ENCODE measurements around the gene USP36.
"Not testable (repeated sequence)": the region's sequence is repeated elsewhere in the genome, so short reads cannot be mapped to it uniquely, and the experiment has no call there.

The USP36 gene

DNA sequence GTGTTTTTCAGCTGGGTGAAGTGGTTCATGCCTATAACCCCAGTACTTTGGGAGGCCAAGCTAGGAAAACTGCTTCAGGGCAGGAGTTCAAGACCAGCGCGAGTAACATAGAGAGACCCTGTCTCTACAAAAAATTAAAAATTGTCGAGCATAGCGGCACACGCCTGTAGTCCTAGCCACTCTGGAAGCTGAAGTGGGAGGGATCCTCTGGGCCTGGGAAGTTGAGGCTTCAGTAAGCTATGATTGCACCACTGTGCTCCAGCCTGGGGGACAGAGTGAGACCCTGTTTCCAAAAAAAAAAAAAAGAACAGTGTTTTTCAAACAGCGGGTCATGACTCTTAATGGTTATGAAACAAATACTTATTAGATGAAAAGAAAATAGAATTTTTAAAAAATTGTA, 56.3 kb downstream of the USP36 start:
- in situ Hi-C loops (cut with MboI; ENCODE audit: low pct_unique_long_range_greater_than_20kb, low sequenced_read_pairs), result no loop called here

DNA sequence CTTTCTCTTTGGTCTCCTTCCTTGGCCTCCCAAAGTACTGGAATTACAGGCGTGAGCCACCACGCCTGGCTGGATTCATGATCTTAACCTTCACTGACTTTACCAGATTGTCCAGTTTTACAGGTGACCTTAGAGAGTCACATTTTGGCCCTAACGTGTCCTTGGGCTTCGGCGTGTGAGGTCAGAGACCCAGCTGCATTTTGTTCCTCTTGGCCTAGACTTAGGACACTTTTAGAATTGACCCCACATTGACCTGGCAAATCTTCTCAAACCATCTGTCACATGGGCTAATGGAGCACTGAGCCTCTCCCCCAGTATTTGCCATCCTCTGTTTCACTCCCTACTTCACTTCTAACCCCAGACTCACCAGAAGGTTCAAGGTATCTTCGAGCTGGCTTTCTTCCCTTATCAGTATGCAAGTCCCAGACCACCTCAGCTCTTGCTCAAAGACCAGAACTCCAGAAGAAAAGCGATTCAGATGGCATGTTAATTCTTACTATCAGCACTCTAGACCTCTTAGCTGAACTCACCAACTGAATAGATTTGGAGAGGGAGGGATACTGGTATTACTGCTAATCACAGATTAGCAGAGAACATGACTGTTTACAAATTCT, 56.8 kb downstream of the USP36 start:
- in situ Hi-C loops (cut with MboI; ENCODE audit: low pct_unique_long_range_greater_than_20kb, low sequenced_read_pairs), result no loop called here
- DNase-seq, result no peak

More for the DNA sequence above, 56.3 kb downstream of the USP36 start:
- DNase-seq, result no peak

DNA sequence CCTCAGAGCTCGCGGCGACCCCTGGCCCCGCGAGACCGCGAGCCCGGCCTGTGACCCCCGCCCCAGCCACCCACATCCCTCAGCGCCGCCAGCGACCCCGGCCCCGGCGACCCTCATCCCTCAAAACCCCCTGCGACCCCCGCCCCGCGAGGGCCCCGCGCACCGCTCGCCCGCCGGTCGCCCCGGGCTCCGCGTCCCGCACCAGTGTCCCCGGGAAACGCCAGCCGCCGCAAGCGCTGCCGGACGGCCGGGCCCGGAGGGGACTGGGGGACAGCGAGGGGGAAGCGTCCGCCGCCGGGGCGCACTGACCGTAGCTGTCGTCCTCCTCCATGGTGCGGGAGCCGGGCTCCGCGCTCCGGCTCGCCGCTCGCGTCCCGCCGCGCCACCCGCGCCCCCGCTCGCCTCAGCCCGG, 58.7 kb downstream of the USP36 start, which contains the start of gene CYTH1:
Gene CYTH1 (minus strand): TSS at position 381 of the 412 bp plus-strand sequence. CDS start 50 bp downstream, at position 331.
- DNase-seq, result no peak
- in situ Hi-C loops (cut with MboI; ENCODE audit: low pct_unique_long_range_greater_than_20kb, low sequenced_read_pairs), result no loop called here

DNA sequence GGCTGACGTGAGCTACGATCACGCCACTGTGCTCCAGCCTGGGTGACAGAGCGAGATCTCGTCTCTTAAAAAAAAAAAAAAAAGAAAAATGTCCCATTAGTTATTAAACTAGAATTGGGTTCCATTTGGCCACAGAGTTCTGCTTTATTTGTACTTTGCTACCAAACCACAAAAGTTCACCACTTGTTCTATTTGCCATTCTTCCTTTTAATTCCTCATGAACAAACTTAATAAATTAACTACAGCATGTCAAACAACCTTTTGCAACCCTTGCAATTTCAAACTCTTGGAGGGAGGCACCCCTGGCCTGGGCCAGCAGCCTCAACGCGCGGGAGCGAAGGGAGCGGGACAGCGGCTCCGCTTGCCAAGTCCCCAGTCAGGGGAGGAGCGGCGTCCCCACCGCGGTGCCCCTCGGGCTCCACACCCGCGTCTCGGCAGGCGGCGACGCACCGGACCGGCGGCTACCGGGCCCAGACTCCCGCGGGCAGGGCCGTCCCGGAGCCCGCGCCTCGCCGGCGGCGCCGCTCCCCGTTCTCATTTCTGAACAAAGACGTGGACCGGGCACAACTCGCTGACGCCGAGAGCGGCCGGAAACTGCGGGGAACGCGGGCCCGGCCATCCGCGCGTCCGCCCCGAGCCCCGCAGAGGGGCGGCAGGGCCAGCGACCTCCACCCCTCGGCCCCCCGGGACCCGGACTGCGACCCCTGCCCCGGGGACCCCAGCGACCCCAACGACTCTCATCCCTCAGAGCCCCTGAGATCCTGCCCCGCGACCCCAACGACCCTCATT, 59.3 kb downstream of the USP36 start:
- in situ Hi-C loops (cut with MboI; ENCODE audit: low pct_unique_long_range_greater_than_20kb, low sequenced_read_pairs), result no loop called here
- no peak for DNase-seq

DNA sequence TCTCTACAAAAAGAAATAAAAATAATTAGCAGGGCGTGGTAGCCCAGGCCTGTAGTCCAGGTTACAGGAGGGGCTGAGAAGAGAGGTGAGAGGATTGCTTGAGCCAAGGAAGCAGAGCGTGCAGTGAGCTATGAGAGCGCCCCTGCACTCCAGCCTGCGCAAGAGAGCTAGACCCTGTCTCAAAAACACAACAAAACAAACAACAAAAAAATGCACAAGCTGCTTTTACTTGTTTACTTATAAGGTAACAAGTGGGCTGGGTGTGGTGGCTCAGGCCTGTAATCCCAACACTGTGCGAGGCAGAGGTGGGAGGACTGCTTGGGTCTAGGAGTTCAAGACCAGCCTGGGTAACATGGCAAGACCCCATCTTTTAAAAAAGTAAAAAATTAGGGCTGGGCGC, 60.3 kb downstream of the USP36 start:
- in situ Hi-C loops (cut with MboI; ENCODE audit: low pct_unique_long_range_greater_than_20kb, low sequenced_read_pairs), result no loop called here
- DNase-seq, result no peak

DNA sequence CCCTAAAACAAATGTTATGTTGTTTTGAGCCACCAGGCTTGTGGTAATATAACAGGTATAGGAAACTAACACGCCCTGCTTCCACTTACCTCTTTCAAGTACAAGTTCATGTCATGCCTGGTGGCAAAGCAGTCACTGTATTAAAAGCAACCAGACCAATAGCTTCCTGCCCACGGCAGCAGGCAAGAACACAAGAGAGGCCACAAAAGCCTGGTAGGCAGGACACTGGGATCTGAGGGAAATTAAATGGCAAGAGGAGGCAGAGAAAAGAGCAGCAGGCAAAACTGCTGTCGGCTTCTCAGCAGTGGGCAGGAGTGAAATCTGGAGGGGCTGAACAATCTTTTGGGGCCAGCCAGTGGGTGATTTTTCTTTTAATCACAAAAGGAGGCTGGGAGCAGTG, 60.8 kb downstream of the USP36 start:
- in situ Hi-C loops (cut with MboI; ENCODE audit: low pct_unique_long_range_greater_than_20kb, low sequenced_read_pairs), result no loop called here
- no peak for DNase-seq

DNA sequence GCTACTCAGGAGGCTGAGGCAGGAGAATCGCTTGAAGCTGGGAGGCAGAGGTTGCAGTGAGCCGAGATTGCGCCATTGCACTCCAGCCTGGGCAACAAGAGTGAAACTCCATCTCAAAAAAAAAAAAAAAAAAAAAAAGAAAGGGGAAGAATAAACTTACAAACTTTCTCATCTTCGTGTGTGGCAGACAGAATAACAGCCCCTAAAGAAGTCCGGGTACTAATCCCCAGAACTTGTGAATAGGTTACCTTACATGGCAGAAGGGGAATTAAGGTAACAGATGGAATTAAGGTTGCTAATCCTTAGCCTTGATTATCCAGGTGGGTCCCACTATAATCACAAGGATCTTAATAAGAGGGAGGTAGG, 61.3 kb downstream of the USP36 start:
- in situ Hi-C loops (cut with MboI; ENCODE audit: low pct_unique_long_range_greater_than_20kb, low sequenced_read_pairs); DNase-seq: not testable (repeated sequence)

DNA sequence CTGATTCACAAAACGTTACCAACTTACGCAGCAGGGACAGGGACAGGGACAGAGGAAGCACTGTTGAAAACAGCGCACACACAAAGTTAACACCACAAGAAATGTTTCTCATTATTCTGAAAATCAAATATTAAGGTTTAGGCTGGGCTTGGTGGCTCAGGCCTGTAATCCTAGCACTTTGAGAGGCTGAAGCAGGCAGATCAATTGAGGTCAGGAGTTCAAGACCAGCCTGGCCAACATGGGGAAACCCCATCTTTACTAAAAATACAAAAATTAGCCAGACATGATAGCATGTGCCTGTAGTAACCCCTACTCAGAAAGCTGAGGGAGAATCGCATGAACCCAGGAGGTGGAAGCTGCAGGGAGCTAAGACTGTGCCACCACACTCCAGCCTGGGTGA, 62.7 kb downstream of the USP36 start:
- no peak for DNase-seq
- in situ Hi-C loops (cut with MboI; ENCODE audit: low pct_unique_long_range_greater_than_20kb, low sequenced_read_pairs), result no loop called here

DNA sequence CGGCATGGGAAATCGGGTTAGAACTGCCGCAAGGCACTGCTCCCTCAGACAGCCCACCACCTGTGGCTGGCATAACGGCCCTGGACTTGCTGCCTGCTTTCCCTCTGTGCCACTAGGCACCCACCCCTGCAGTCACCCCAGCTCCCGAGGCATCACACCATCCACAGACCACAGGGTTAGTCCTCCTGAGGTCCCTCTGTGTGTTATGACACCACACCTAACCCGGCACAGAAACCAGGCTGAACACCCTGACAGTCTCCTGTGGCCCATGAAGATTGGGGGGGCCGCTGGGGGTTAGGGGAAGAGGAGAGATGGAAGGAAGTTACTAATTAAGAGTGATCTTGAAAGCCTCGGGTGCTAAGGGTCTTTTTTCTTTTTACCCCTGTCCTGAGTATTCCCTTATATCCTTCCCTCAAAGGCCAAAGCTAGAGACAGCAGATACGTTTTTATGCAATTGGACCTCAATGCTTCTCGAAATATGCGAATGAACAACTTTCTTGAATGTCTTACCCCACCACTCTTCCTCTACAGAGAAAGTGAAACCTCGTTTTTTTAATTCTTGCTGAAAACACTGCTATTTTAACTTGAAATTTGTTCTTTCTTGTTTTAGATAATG, 65.5 kb downstream of the USP36 start:
- no peak for DNase-seq
- in situ Hi-C loops (cut with MboI; ENCODE audit: low pct_unique_long_range_greater_than_20kb, low sequenced_read_pairs), result no loop called here

DNA sequence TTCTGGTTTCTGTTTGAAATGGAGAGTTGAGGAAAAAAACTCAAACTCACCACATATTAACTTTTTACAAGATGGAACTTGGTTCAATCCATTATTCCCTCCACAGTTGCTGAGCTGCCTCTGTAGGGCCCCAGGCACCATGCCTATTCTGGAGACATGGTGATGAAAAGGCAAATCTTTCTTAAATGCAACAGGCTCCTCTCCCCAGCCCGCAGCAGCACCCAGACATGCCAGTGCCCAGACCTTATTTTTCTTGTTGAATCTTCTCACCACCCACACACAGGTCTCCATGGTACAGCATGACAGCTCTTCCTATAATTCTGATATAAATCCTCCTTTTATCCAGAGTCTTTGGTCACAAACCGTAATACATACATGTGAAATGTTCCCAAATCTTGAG, 66.2 kb downstream of the USP36 start:
- DNase-seq, result no peak
- in situ Hi-C loops (cut with MboI; ENCODE audit: low pct_unique_long_range_greater_than_20kb, low sequenced_read_pairs), result no loop called here

DNA sequence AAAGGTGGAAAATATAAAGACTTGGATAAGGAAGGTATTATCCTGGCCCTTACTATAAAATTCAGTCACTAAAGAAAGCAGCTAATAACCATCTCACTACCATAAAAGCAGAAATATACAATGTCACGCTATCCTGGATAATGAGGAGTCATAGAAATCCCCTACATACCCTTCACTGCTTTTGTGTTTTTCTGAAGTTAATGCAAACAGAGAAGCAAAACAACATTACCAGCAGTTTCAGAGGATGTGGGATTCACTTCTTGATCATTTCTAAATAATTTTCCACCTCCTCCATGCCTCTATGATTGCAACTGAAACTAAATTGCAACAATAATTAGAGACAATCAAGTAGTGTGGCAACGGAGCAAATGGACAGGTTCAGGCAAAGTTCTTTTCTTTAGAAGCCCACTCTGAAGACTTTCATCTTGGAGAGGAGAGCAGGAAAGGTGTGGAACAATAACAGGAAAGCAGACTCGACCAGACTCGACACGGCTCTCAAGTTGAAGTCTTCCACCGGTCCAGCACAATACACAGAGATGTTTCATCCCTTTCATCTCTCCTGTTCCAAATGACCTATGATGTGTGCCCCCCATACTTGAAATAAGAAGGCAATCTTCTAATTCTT, 68.7 kb downstream of the USP36 start:
- DNase-seq, result no peak
- in situ Hi-C loops (cut with MboI; ENCODE audit: low pct_unique_long_range_greater_than_20kb, low sequenced_read_pairs), result no loop called here

DNA sequence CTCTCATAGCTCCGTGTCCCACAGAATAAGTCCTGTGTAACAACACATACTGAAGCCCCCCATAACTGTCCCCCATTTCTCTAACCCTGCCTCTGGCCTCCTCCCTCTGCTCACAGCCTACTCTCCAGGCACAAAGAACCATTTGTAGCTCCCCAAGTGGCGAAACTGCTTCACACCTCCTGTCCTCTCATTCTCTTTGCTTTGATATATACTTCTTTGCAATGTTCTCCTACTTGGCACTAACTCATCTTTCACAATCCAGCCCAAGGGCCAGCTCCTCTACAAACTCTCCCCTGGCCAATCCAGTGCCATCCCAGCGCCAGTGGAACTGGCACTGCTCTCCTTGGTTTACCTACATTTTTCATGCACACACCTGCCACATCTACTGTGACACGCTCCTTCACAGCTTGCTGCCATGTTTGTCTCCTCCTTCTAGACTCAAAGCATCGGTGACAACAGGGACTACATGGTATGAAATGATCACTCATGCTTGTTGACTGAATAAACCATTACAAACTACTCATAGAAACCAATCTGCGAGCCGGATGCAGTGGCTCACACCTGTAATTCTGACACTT, 71.3 kb downstream of the USP36 start:
- no peak for DNase-seq

DNA sequence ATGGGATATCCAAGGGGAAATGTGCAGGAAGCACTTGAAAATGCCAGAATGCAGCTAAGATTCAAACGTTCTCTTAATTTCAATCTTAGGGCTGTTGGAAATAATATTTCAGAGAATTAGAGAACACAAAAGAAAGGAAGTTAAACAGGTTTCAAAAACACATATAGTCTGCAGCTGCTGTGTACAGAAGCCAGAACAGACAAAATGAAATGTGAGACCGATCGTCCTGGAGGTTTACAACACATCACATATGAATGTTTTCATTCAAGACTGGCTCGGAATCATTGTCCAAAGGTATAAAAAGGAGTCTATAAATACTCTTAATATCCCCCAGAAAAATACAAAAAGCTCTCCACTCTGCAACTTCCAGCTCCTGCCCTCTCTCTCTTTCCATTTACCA, 72.8 kb downstream of the USP36 start:
- in situ Hi-C loops (cut with MboI; ENCODE audit: low pct_unique_long_range_greater_than_20kb, low sequenced_read_pairs), result no loop called here
- no peak for DNase-seq

More for the DNA sequence above, 71.3 kb downstream of the USP36 start:
- in situ Hi-C loops (cut with MboI; ENCODE audit: low pct_unique_long_range_greater_than_20kb, low sequenced_read_pairs), result no loop called here

DNA sequence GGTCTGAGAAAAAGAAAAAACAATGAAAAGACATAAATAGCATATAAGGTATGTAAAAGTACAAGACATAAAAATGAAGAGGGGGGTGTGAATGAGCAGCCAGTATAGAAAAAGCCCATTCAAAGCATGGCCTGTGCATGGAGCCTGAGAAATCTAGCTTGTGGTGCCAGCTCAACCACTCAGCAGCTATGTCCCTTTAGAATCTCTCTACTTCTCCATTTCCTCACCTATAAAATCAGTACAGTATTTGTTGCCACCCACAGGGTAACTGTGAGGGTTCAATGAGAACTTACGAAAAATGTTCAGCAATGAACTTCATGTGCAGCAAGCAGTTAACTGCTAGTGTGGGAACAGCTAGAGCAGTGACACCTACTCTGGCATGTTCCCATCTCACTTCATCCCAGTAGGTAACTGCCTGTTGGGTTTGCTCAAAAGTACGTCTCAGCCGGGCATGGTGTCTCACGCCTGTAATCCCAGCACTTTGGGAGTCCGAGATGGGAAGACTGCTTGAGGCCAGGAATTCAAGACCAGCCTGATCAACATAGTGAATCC, 73.8 kb downstream of the USP36 start:
- in situ Hi-C loops (cut with MboI; ENCODE audit: low pct_unique_long_range_greater_than_20kb, low sequenced_read_pairs), result no loop called here
- no peak for DNase-seq

DNA sequence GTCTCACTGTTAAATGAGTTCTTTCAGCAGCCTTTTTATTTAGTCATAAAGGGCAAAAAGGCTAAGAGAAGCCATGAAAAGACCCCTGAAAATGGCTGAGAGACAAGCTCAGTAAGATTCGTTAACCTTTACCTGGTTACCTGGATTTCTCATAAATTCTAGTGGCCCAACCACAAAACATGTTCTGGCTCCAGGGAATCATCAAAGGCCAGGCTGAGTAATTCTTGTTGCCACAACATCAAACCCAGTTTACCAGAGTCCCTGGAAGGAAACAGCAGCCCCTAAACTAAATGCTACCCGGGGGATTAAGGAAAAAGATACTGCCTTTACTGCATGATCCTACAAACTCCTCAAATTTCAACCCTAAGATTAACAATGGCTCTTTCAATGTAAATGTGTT, 74.4 kb downstream of the USP36 start:
- DNase-seq, result no peak
- in situ Hi-C loops (cut with MboI; ENCODE audit: low pct_unique_long_range_greater_than_20kb, low sequenced_read_pairs), result no loop called here

DNA sequence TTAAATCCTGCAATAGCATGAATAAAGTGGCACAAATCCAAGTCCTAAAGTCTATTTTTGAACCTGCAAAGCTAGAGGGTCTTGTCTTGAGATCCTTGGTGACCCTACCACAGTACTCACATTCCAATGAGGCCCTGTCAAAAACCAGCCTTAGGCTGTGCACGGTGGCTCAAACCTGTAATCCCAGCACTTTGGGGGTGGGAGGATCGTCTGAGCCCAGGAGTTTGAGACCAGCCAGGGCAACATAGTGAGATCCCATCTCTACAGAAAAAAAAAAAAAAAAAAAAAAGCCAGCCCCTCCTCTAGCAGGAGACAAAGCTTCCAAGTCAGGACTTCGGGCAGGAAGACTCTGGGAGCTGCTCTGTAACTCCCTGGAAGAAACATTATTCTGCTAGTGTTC, 74.8 kb downstream of the USP36 start:
- no peak for DNase-seq
- in situ Hi-C loops (cut with MboI; ENCODE audit: low pct_unique_long_range_greater_than_20kb, low sequenced_read_pairs), result no loop called here

DNA sequence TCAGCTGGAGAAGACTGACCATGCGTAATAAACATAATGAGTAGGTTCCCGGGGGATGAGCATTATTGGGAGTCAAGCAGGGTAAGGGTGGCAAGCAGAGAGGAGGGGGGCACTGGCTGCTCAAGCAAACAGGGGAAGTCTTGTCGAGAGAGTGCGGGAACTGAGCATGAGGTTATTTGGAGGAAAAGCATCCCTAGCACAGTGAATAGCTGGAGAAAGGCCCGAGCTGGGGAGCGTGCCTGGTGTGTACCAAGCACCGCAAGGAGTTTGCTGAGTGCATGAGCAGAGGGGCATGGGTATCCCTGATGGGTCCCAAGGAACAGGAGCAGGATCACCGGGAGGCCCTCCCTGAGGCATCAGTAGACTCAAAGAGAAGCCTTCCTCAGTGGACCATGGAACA, 75.7 kb downstream of the USP36 start:
- in situ Hi-C loops (cut with MboI; ENCODE audit: low pct_unique_long_range_greater_than_20kb, low sequenced_read_pairs), result no loop called here

DNA sequence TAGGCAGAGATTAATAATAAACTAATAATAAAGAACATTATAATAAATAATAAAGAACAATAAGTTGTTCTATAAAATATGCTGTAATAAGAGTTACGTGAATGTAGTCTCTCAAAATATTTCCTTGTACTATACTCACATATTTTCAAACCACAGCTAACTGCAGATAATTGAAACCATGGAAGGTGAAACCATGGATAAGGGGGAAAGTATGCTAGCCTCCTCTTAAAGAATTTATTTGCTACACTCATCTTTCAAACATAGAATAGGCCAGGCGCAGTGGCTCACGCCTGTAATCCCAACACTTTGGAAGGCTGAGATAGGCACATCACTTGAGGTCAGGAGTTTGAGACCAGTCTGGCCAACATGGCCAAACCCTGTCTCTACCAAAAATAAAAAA, 77.1 kb downstream of the USP36 start:
- DNase-seq, result no peak
- in situ Hi-C loops (cut with MboI; ENCODE audit: low pct_unique_long_range_greater_than_20kb, low sequenced_read_pairs), result no loop called here

More for the DNA sequence above, 75.7 kb downstream of the USP36 start:
- no peak for DNase-seq

DNA sequence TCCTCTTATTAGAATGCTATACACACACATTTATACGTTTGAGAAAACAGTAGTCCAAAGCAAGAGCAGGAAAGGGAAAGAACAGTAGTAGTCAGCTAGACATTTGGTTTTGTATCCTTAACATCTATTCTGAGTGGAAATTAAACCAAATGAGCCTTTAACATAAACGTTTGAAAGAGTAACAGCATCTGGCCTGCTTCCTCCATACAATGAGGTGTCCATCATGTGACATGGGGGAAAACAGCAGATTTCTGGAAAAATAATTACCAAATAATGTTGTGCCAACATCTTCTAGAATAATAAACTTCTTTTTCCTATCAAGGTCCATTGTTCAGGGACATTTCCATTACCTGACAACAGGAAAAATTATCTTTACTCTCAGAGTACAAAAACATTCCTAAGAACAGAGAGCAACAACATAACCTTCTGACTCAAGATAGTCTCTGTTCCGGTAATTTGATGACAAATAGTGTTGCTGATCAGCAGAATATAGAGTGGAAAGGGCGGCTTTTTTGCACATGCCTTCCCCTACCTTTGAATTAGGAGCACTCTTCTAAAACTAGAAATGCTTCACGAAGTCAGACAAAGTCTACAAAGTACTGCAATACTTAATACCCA, 78.7 kb downstream of the USP36 start:
- in situ Hi-C loops (cut with MboI; ENCODE audit: low pct_unique_long_range_greater_than_20kb, low sequenced_read_pairs), result no loop called here
- DNase-seq, result no peak
